ENCODE results near the gene SEPTIN14. TPM values are rescaled to one million over a fixed set of nuclear protein-coding genes. Genes with fewer than 3 reads are reported as not detected.
"Not testable (repeated sequence)": the region's sequence is repeated elsewhere in the genome, so short reads cannot be mapped to it uniquely, and the experiment has no call there.

Gene SEPTIN14
- total RNA-seq: not detected
- long read RNA-seq: 0 reads

DNA sequence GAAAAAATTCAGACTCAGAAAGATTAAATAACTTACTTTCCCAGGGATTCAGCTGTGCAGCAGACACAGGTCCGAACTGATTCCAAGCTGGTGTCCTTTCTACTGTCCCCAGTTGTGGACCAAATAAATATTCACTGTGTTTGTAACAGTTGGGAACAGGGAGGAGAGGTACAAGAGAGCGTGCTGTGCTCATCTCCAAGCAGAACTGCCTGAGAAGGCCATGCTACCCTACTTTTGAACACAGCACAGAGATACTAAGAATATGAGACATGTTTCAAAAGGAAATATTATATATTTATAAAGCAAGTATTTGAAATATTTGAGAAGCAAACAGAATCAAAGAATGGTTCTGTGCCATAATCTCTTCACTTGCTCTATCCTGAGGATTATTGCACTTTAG is at the start of gene SEPTIN14:
Gene SEPTIN14, minus strand, starts transcription at position 101 of the 400 bp plus-strand sequence. CDS start 756 bp downstream, outside the sequence.
- H3K36me3 ChIP-seq; H3K27ac ChIP-seq; DNase-seq; H3K4me1 ChIP-seq; H3K4me3 ChIP-seq; H3K9me3 ChIP-seq; H3K27me3 ChIP-seq; ATAC-seq; intact Hi-C loops (cut with DNase I): not testable (repeated sequence)

DNA sequence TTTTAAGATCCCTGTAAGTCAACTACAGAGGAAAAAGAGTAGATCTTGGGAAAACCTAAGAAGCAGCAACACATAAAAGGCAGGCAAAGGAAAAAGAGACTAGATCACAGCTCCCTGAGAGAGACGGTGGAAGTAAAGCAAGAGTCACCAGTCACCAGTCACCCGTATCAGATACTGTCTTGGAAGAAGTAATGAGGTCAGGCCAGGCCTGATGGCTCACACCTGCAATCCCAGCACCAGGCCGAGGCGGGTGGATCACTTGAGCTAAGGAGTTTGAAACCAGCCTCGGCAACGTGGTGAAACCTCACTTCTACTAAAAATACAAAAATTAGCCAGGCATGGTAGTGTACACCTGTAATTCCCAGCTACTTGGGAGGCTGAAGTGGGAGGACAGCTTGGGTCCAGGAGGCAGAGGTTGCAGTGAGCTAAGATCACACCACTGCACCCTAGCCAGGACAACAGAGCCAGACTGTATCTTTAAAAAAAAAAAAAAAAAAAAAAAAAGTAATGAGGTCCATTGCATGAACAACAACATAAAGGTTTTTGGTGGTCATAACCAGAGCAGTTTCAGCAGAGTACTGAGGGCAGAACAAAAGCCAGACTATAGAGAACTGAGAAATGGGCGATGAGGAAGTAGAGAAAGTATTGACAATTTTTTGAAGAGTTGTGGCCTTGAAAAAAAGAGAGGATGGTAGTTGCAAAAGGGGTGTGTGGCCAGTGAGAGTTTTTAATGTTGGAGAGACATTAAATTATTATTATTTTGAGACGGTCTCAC is 41.6 kb upstream of the SEPTIN14 start:
- Histone ChIP-seq H3K4me3 (no peak overlapping the region), H3K27me3 (no peaks in the 10 kb centered on the region), H3K4me1 (no peaks in the 10 kb centered on the region), H3K36me3 (no peaks in the 10 kb centered on the region), H3K27ac (no peak overlapping the region), H3K9me3 (no peaks in the 10 kb centered on the region)
- no peak for DNase-seq
- intact Hi-C loops (cut with DNase I): no loop called here
- TF ChIP-seq, protein P1, sequence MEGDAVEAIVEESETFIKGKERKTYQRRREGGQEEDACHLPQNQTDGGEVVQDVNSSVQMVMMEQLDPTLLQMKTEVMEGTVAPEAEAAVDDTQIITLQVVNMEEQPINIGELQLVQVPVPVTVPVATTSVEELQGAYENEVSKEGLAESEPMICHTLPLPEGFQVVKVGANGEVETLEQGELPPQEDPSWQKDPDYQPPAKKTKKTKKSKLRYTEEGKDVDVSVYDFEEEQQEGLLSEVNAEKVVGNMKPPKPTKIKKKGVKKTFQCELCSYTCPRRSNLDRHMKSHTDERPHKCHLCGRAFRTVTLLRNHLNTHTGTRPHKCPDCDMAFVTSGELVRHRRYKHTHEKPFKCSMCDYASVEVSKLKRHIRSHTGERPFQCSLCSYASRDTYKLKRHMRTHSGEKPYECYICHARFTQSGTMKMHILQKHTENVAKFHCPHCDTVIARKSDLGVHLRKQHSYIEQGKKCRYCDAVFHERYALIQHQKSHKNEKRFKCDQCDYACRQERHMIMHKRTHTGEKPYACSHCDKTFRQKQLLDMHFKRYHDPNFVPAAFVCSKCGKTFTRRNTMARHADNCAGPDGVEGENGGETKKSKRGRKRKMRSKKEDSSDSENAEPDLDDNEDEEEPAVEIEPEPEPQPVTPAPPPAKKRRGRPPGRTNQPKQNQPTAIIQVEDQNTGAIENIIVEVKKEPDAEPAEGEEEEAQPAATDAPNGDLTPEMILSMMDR (IDR thresholded peaks at IDR 0.05): no peak
- no peak for ATAC-seq

DNA sequence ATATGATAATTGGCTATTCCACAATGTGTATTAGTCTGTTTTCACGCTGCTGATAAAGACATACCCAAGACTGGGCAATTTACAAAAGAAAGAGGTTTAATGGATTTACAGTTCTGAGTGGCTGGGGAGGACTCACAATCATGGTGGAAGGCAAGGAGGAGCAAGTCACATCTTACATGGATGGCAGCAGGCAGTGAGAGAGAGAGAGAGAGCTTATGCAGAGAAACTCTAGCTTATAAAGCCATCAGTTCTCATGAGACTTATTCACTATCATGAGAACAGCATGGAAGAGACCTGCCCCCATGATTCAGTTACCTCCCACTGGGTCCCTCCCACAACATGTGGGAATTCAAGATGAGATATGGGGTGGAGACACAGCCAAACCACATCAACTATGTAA is 38.5 kb upstream of the SEPTIN14 start:
- intact Hi-C loops (cut with DNase I); H3K4me1 ChIP-seq; H3K4me3 ChIP-seq; H3K27ac ChIP-seq; ATAC-seq; H3K36me3 ChIP-seq; DNase-seq; H3K9me3 ChIP-seq; H3K27me3 ChIP-seq: not testable (repeated sequence)

DNA sequence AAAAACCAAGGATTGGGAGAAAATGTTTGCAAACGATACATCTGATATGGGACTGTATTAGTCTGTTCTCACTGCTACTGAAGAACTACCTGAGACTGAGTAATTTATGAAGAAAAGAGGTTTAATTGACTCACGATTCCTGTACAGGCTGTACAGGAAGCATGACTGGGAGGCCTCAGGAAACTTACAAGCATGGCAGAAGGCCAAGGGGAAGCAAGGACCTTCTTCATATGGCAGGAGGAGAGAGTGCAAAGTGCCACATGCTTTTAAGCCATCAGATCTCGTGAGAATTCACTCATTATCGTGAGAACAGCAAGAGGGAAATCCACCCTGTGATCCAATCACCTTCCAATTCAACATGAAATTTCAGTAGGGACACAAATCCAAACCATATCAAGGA is 35.7 kb upstream of the SEPTIN14 start:
- TF ChIP-seq, protein P1 (IDR thresholded peaks at IDR 0.05): no peak
- intact Hi-C loops (cut with DNase I): no loop called here
- DNase-seq (no peak), ATAC-seq (no peak)
- H3K4me3 ChIP-seq: no peak overlapping the region
- no peaks in the 10 kb centered on the region for H3K27me3 ChIP-seq
- no peak overlapping the region for H3K27ac ChIP-seq
- H3K36me3 ChIP-seq: no peaks in the 10 kb centered on the region
- no peaks in the 10 kb centered on the region for H3K4me1 ChIP-seq
- H3K9me3 ChIP-seq: no peaks in the 10 kb centered on the region

DNA sequence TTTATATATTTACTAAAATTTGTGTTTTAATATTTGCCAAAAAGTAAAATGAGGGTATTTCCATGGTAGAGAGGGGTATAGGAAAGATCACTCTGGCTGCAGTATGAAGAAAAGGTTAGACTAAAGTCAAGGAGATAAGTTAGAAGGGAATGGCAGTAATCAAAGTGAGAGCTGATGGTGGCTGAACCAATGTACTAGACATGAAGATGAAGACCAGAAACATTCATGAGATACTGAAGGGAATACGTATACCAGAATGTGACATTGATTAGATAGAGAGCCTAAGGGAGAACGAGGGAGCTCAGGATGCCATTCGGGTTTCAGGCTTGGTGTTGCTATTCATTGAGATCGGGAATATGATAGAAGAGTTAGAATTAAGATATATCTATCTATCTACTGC is 32.5 kb upstream of the SEPTIN14 start:
- Histone ChIP-seq H3K27me3 (no peaks in the 10 kb centered on the region), H3K9me3 (no peaks in the 10 kb centered on the region), H3K4me3 (no peak overlapping the region), H3K4me1 (no peaks in the 10 kb centered on the region), H3K27ac (no peak overlapping the region), H3K36me3 (no peaks in the 10 kb centered on the region)
- DNase-seq: no peak
- no peak for ATAC-seq
- TF ChIP-seq, protein P1 (IDR thresholded peaks at IDR 0.05): no peak
- intact Hi-C loops (cut with DNase I): no loop called here

DNA sequence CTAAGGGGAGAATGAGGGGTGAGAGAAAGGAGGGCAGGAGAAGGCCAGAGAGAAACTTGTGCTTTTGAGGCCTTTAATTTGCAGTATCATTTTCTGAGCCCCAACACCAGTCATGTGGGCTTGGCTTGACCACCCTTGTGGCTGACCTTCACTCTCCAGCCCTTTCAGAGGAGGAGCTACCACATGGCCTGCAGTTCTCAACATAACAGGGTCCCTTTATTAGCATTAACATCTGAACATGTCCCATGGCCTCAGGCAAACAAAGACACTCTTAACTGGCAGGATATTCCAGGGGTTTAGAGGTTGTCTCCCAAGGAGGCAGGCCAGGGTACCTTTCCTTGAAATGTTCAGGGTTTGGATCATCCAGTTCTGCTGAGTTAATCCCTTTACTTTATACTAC is 31.4 kb upstream of the SEPTIN14 start:
- Histone ChIP-seq H3K36me3 (no peaks in the 10 kb centered on the region), H3K4me1 (no peaks in the 10 kb centered on the region), H3K27me3 (no peaks in the 10 kb centered on the region), H3K27ac (no peak overlapping the region), H3K9me3 (no peaks in the 10 kb centered on the region), H3K4me3 (no peak overlapping the region)
- DNase-seq: no peak
- no peak for ATAC-seq
- intact Hi-C loops (cut with DNase I): no loop called here
- TF ChIP-seq, protein P1 (IDR thresholded peaks at IDR 0.05): no peak

DNA sequence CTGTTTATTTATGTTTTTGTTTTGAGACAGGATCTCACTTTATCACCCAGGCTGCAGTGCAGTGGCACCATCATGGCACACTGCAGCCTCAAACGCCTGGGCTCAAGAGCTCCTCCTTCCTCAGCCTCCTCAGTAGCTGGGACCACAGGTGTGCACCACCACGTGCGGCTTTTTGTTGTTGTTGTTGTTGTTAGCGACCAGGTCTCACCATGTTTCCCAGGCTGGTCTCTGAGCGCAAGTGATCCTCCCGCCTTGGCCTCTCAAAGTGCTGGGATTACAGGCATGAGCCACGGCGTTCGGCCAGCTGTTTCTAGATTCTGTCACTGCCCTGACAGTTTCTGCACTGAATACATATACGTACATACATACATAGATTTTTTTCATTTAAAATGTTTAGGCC is 25.8 kb upstream of the SEPTIN14 start:
- not testable (repeated sequence) for H3K9me3 ChIP-seq
- Histone ChIP-seq H3K4me3 (peak overlapping the region; percentile 61), H3K27ac (peak overlapping the region; percentile 71)

More for the DNA sequence above, 25.8 kb upstream of the SEPTIN14 start:
- ATAC-seq; intact Hi-C loops (cut with DNase I); H3K27me3 ChIP-seq; H3K4me1 ChIP-seq; H3K36me3 ChIP-seq; DNase-seq: not testable (repeated sequence)

All from upper lobe of right lung (tissue), 1 donor.